Thoracic aorta (tissue), 2 donors: ENCODE measurements around the gene FSTL3. TPM values are rescaled to one million over a fixed set of nuclear protein-coding genes. Genes with fewer than 3 reads are reported as not detected.

Source experiments
- ATAC-seq: fragments of 150-250 bp; one replicate; pipeline ENCODE4 v1.8.0; 2017; ENCODE audit warnings: low read depth; ENCODE audit not compliant: insufficient number of reproducible peaks, low FRiP score
- DNase-seq: peaks from one replicate; pipeline ENCODE4 v3.0.0-alpha.2; 2020; ENCODE audit warnings: low spot score
- H3K27ac ChIP-seq, 2 donors: fragments of 200-600 bp; sonication (generic); 1 replicate in 1 of 2; 2 replicates in 1 of 2; pipeline ENCODE4 v1.5.1; 2016; ENCODE audit warnings: mild to moderate bottlenecking in 2 of 2, moderate library complexity in 2 of 2
- H3K27me3 ChIP-seq: fragments of 200-600 bp; sonication (generic); replicated peaks from 2 replicates; pipeline ENCODE4 v1.6.0; 2016; ENCODE audit warnings: mild to moderate bottlenecking; ENCODE audit not compliant: insufficient read depth
- H3K36me3 ChIP-seq: fragments of 200-600 bp; sonication (generic); one replicate; pipeline ENCODE4 v1.5.1; 2016
- H3K4me1 ChIP-seq, 2 donors: fragments of 200-600 bp; sonication (generic); 1 replicate in 1 of 2; 2 replicates in 1 of 2; pipeline versions ENCODE4 v1.5.1 to v1.6.0; 2016; ENCODE audit warnings: low read depth in 2 of 2, mild to moderate bottlenecking in 1 of 2; ENCODE audit not compliant: control insufficient read depth in 1 of 2
- H3K4me3 ChIP-seq: fragments of 200-600 bp; sonication (generic); 2 replicates; pipeline ENCODE4 v1.5.1; 2016; ENCODE audit warnings: mild to moderate bottlenecking
- H3K9me3 ChIP-seq: fragments of 200-600 bp; sonication (generic); 2 replicates; pipeline ENCODE4 v1.5.1; 2016
- CTCF ChIP-seq: fragments of 200-600 bp; sonication (generic); IDR thresholded peaks from one replicate; pipeline ENCODE4 v1.5.1; 2019; ENCODE audit warnings: antibody characterized with exemption
- total RNA-seq, 2 donors: library from RNA; depleted of rRNA; stranded (reverse); fragments of >200 nt; gene quantifications; one replicate each; pipeline versions ENCODE4 v1.1.0 to v1.2.3, GENCODE V29; 2016

FSTL3 gene
- total RNA-seq, 2 donors from 2014 or later: 361 to 595 TPM

- Histone ChIP-seq H3K27me3 (no peaks in the 10 kb centered on the region), H3K36me3 (peaks cover 6% of the 10 kb centered on the region), H3K4me1 (peaks cover 14 to 23% of the 10 kb centered on the region in 2 donors), H3K4me3 (peak overlapping the region; percentile 76), H3K9me3 (no peaks in the 10 kb centered on the region), H3K27ac (peak overlapping the region; percentile 96 to 99)
- no peak for TF ChIP-seq CTCF
- DNase-seq (no peak), ATAC-seq (no peak)
Observed at GRCh38 chr19:679418-680286, 3.5 kb downstream of the FSTL3 start.

- peak; percentile 96 for DNase-seq
- ATAC-seq: peak; percentile 77
- H3K27ac ChIP-seq: peak overlapping the region; percentile 96 to 99
- no peaks in the 10 kb centered on the region for H3K9me3 ChIP-seq
- peaks cover 14 to 23% of the 10 kb centered on the region in 2 donors for H3K4me1 ChIP-seq
- H3K4me3 ChIP-seq: peak overlapping the region; percentile 76
- no peaks in the 10 kb centered on the region for H3K27me3 ChIP-seq
- peaks cover 6% of the 10 kb centered on the region for H3K36me3 ChIP-seq
- TF ChIP-seq CTCF: peak; percentile 35
Observed at GRCh38 chr19:680287-681028, 4.3 kb downstream of the FSTL3 start.

- ATAC-seq: no peak
- DNase-seq: no peak
- TF ChIP-seq CTCF: no peak
Observed at GRCh38 chr19:681029-682019, 5.1 kb downstream of the FSTL3 start.

GRCh38 chr19:682678-683320 lies 6.6 kb downstream of the FSTL3 start:
- no peak for TF ChIP-seq CTCF
- H3K27ac ChIP-seq: no peak overlapping the region
- H3K9me3 ChIP-seq: no peaks in the 10 kb centered on the region
- DNase-seq: no peak
- peaks cover 6% of the 10 kb centered on the region for H3K36me3 ChIP-seq
- H3K27me3 ChIP-seq: no peaks in the 10 kb centered on the region
- H3K4me1 ChIP-seq: peaks cover 14 to 19% of the 10 kb centered on the region in 2 donors
- no peak overlapping the region for H3K4me3 ChIP-seq
- no peak for ATAC-seq

More at GRCh38 chr19:681029-682019, 5.1 kb downstream of the FSTL3 start:
- H3K36me3 ChIP-seq: peaks cover 6% of the 10 kb centered on the region
- no peaks in the 10 kb centered on the region for H3K9me3 ChIP-seq
- H3K4me1 ChIP-seq: peaks cover 14 to 23% of the 10 kb centered on the region in 2 donors
- H3K27ac ChIP-seq: peak overlapping the region; percentile 48 to 76
- peak overlapping the region; percentile 76 for H3K4me3 ChIP-seq
- no peaks in the 10 kb centered on the region for H3K27me3 ChIP-seq
